NCI-H1048 (cell line): Measurements from ENCODE around the gene PREP.
"Not testable (repeated sequence)": the region's sequence is repeated elsewhere in the genome, so short reads cannot be mapped to it uniquely, and the experiment has no call there.

Experiments
- DNase-seq: peaks from one replicate; lab custom pipeline; 2025; lab: John Stamatoyannopoulos, UW

The PREP gene

GRCh38 chr6:105402939-105403935 lies at the start of gene PREP:
PREP (minus strand) TSS chr6:105403082; CDS start chr6:105402891, 191 bp downstream.
- peak; percentile 78 for DNase-seq

- no peak for DNase-seq
Observed at GRCh38 chr6:105452376-105452775, 49.5 kb upstream of the PREP start.

- no peak for DNase-seq
Observed at GRCh38 chr6:105449756-105450390, 47.0 kb upstream of the PREP start.

GRCh38 chr6:105445481-105445880 lies 42.6 kb upstream of the PREP start:
- DNase-seq = no peak

- no peak for DNase-seq
Observed at GRCh38 chr6:105443941-105444340, 41.1 kb upstream of the PREP start.

GRCh38 chr6:105442369-105442768 lies 39.5 kb upstream of the PREP start:
- no peak for DNase-seq

GRCh38 chr6:105437236-105437635 lies 34.4 kb upstream of the PREP start:
- no peak for DNase-seq

- no peak for DNase-seq
Observed at GRCh38 chr6:105433723-105434122, 30.8 kb upstream of the PREP start.

GRCh38 chr6:105432797-105433196 lies 29.9 kb upstream of the PREP start:
- DNase-seq = no peak

- no peak for DNase-seq
Observed at GRCh38 chr6:105431226-105431625, 28.3 kb upstream of the PREP start.

- no peak for DNase-seq
Observed at GRCh38 chr6:105430685-105431084, 27.8 kb upstream of the PREP start.

GRCh38 chr6:105429676-105430075 lies 26.8 kb upstream of the PREP start:
- DNase-seq = no peak

- DNase-seq = no peak
Observed at GRCh38 chr6:105428342-105428957, 25.6 kb upstream of the PREP start.

- DNase-seq = no peak
Observed at GRCh38 chr6:105424175-105424783, 21.4 kb upstream of the PREP start.

- DNase-seq = not testable (repeated sequence)
Observed at GRCh38 chr6:105416971-105417370, 14.1 kb upstream of the PREP start.

- no peak for DNase-seq
Observed at GRCh38 chr6:105409734-105410133, 6.9 kb upstream of the PREP start.

- no peak for DNase-seq
Observed at GRCh38 chr6:105402090-105402938, 568 bp downstream of the PREP start.

GRCh38 chr6:105401247-105402089 lies 1.4 kb downstream of the PREP start:
- no peak for DNase-seq

GRCh38 chr6:105400501-105400900 lies 2.4 kb downstream of the PREP start:
- no peak for DNase-seq

- no peak for DNase-seq
Observed at GRCh38 chr6:105398859-105399258, 4.0 kb downstream of the PREP start.
